B cell (primary cell): ENCODE measurements around the gene PHLPP1. TPM values are rescaled to one million over a fixed set of nuclear protein-coding genes. Genes with fewer than 3 reads are reported as not detected.

ENCODE experiments used
- ATAC-seq: fragments of 200-7000 bp; cut with Tn5 transposase; one replicate; pipeline ENCODE4 v1.10.0; 2021; ENCODE audit warnings: low read depth, mild to moderate bottlenecking, moderate number of reproducible peaks, moderate library complexity
- CTCF ChIA-PET: fragments of 350-600 bp; sonication (Branson Sonifier 250); formaldehyde crosslinking; loops from one replicate; lab custom pipeline; 2021; ENCODE audit warnings: antibody characterized with exemption, inconsistent platforms; lab: Charles Lee
- POLR2A ChIA-PET: fragments of 350-600 bp; sonication (Branson Sonifier 250); formaldehyde crosslinking; loops from one replicate; lab custom pipeline; 2021; ENCODE audit warnings: antibody characterized with exemption; lab: Charles Lee
- DNase-seq: peaks from one replicate; pipeline ENCODE4 v3.0.0; 2013
- H2AFZ ChIP-seq: 2 replicates; pipeline ENCODE4 v1.6.1; 2012; ENCODE audit warnings: mild to moderate bottlenecking, low read depth, low read length; ENCODE audit not compliant: insufficient read depth, poor library complexity, severe bottlenecking
- H3K27ac ChIP-seq, 2 donors: 1 replicate in 1 of 2; 2 replicates in 1 of 2; pipeline ENCODE4 v1.5.1; 2012 to 2013; ENCODE audit warnings: low read length in 2 of 2, mild to moderate bottlenecking in 2 of 2, moderate library complexity in 1 of 2
- H3K27me3 ChIP-seq, 4 experiments: fragments of 200-600 bp in 1 of 4; sonication (generic) in 1 of 4; replicated peaks in 1 of 4; 1 replicate in 2 of 4; 2 replicates in 2 of 4; pipeline versions ENCODE4 v1.6.1 to v1.7.0; 2013 to 2016; ENCODE audit warnings: low read length in 3 of 4, mild to moderate bottlenecking in 2 of 4, mixed read lengths in 1 of 4, moderate library complexity in 1 of 4; ENCODE audit not compliant: insufficient read depth in 4 of 4, control insufficient read depth in 3 of 4; ENCODE audit errors: control extremely low read depth in 1 of 4
- H3K36me3 ChIP-seq, 2 experiments: replicated peaks in 1 of 2; 1 replicate in 1 of 2; 2 replicates in 1 of 2; pipeline versions ENCODE4 v1.6.1 to v1.7.1; 2013; ENCODE audit warnings: low read length in 1 of 2; ENCODE audit not compliant: insufficient read depth in 2 of 2, control insufficient read depth in 1 of 2; ENCODE audit errors: control extremely low read depth in 1 of 2, extremely low read depth in 1 of 2
- H3K4me1 ChIP-seq, 2 donors: fragments of 200-600 bp in 1 of 2; sonication (generic) in 1 of 2; 1 replicate in 1 of 2; 2 replicates in 1 of 2; pipeline versions ENCODE4 v1.5.1 to v1.6.1; 2013 to 2017; ENCODE audit warnings: low read length in 2 of 2; ENCODE audit not compliant: control insufficient read depth in 2 of 2, insufficient read depth in 2 of 2
- H3K4me2 ChIP-seq: replicated peaks from 2 replicates; pipeline ENCODE3; 2012; ENCODE audit warnings: mild to moderate bottlenecking, low read depth, low read length; ENCODE audit not compliant: poor library complexity, severe bottlenecking
- H3K4me3 ChIP-seq, 5 experiments: fragments of 200-600 bp in 1 of 5; sonication (generic) in 1 of 5; 1 replicate in 3 of 5; 2 replicates in 2 of 5; pipeline versions ENCODE4 v1.5.1 to v1.7.0; 2011 to 2016; ENCODE audit warnings: low read length in 4 of 5, mild to moderate bottlenecking in 4 of 5, low read depth in 2 of 5, control low read depth in 1 of 5, moderate library complexity in 1 of 5; ENCODE audit not compliant: insufficient read depth in 1 of 5; ENCODE audit errors: control extremely low read depth in 1 of 5, extremely low read depth in 1 of 5
- H3K79me2 ChIP-seq: fragments of 200-600 bp; sonication (generic); one replicate; pipeline ENCODE4 v1.6.0; 2016; ENCODE audit warnings: low read length; ENCODE audit not compliant: control insufficient read depth, insufficient read depth
- H3K9ac ChIP-seq: fragments of 200-600 bp; sonication (generic); 2 replicates; pipeline ENCODE4 v1.6.1; 2017; ENCODE audit warnings: mild to moderate bottlenecking, low read length, moderate library complexity
- H3K9me3 ChIP-seq, 3 donors: one replicate each; pipeline versions ENCODE4 v1.6.1 to v1.7.1; 2013; ENCODE audit warnings: low read length in 2 of 3; ENCODE audit not compliant: control insufficient read depth in 2 of 3, insufficient read depth in 1 of 3; ENCODE audit errors: control extremely low read depth in 1 of 3
- H4K20me1 ChIP-seq: 2 replicates; pipeline ENCODE4 v1.6.0; 2012; ENCODE audit warnings: mild to moderate bottlenecking, low read length; ENCODE audit not compliant: insufficient read depth, control insufficient read depth, poor library complexity, severe bottlenecking
- H3K27ac Mint-ChIP-seq: one replicate; pipeline ENCODE4 v1.8.0; 2021; ENCODE audit warnings: mixed read lengths
- H3K27me3 Mint-ChIP-seq: one replicate; pipeline ENCODE4 v1.8.0; 2021; ENCODE audit warnings: mixed read lengths
- H3K4me1 Mint-ChIP-seq: one replicate; pipeline ENCODE4 v1.8.0; 2021; ENCODE audit warnings: mixed read lengths
- H3K4me3 Mint-ChIP-seq: one replicate; pipeline ENCODE4 v1.8.0; 2021; ENCODE audit warnings: mixed read lengths
- H3K9me3 Mint-ChIP-seq: one replicate; pipeline ENCODE4 v1.8.0; 2022; ENCODE audit warnings: mixed read lengths; ENCODE audit not compliant: insufficient read depth
- EZH2 ChIP-seq: IDR thresholded peaks from 2 replicates; pipeline ENCODE4 v1.6.1; 2012; ENCODE audit warnings: borderline replicate concordance, low read depth, mild to moderate bottlenecking, moderate library complexity, low read length; ENCODE audit not compliant: insufficient read depth, poor library complexity, severe bottlenecking
- WGBS: methylation state at CpG from one replicate; pipeline ENCODE4 v1.1.5; 2013; ENCODE audit warnings: missing lambda C conversion rate; ENCODE audit not compliant: insufficient coverage; 5-methylcytosine and 5-hydroxymethylcytosine counted together
- intact Hi-C: fragments of 100-400 bp; cut with micrococcal nuclease; formaldehyde crosslinking; loops from one replicate; pipeline ENCODE4 v1.10.0; 2022
- polyA plus RNA-seq: library from polyadenylated mRNA; depleted of rRNA; stranded (reverse); fragments of >200 nt; gene quantifications from 2 replicates; pipeline ENCODE4 v1.2.3, GENCODE V29; 2012
- total RNA-seq, 2 donors: library from RNA; stranded (reverse); fragments of 120-200 nt in 1 of 2; gene quantifications; 1 replicate in 1 of 2; 2 replicates in 1 of 2; pipeline versions ENCODE4 v1.2.3 to v1.2.4, GENCODE V29; 2013 to 2022
- TF ChIP-seq, protein P1 (sequence below): fragments of 200-600 bp; IDR thresholded peaks from one replicate; pipeline ENCODE4 v1.8.0; 2022; ENCODE audit warnings: antibody characterized with exemption, mild to moderate bottlenecking

The PHLPP1 gene
- total and polyA plus RNA-seq, 2 donors (not counting 1 experiment from before 2014, with no cell fraction given): 3.0 to 20.7 TPM

DNA sequence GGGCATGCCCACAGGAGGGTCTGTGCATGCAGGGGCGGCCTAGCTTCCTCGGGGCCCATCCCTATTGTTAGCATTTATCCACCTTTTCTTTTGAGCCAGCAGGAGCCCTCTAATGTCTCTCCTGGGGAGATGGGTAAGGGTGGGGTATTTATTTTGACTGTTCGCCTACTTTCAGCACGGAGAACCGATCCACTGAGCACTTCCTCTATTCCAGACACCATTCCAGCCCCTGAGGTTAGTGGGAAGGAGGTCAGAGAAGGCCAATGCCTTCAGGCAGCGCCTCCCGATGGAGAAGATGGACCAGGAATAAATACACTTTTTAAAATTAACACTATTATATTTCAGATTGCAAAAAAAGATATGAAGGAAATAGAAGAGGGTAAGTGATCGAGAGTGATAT, 276.0 kb downstream of the PHLPP1 start:
- CTCF ChIA-PET: no interaction called here
- no peaks in the 10 kb centered on the region for H3K9me3 Mint-ChIP-seq

GRCh38 chr18:62991959-62992358, 276.6 kb downstream of the PHLPP1 start:
- CTCF ChIA-PET: no interaction called here
- no peaks in the 10 kb centered on the region for H3K4me1 Mint-ChIP-seq

More for the DNA sequence above, 276.0 kb downstream of the PHLPP1 start:
- DNase-seq (no peak), ATAC-seq (no peak)
- Histone ChIP-seq H3K27me3 (peaks cover 0 to 3% (median 0%) of the 10 kb centered on the region in 4 experiments), H3K27ac (no peak overlapping the region), H2AFZ (no peak overlapping the region), H3K9me3 (no peaks in the 10 kb centered on the region), H3K79me2 (no peaks in the 10 kb centered on the region), H3K9ac (no peak overlapping the region), H3K36me3 (no peaks in the 10 kb centered on the region), H3K4me3 (no peak overlapping the region), H3K4me2 (no peak overlapping the region), H3K4me1 (no peaks in the 10 kb centered on the region), H4K20me1 (no peaks in the 10 kb centered on the region)
- H3K27me3 Mint-ChIP-seq: peaks cover 17% of the 10 kb centered on the region
- no peaks in the 10 kb centered on the region for H3K4me1 Mint-ChIP-seq
- TF ChIP-seq, protein P1, sequence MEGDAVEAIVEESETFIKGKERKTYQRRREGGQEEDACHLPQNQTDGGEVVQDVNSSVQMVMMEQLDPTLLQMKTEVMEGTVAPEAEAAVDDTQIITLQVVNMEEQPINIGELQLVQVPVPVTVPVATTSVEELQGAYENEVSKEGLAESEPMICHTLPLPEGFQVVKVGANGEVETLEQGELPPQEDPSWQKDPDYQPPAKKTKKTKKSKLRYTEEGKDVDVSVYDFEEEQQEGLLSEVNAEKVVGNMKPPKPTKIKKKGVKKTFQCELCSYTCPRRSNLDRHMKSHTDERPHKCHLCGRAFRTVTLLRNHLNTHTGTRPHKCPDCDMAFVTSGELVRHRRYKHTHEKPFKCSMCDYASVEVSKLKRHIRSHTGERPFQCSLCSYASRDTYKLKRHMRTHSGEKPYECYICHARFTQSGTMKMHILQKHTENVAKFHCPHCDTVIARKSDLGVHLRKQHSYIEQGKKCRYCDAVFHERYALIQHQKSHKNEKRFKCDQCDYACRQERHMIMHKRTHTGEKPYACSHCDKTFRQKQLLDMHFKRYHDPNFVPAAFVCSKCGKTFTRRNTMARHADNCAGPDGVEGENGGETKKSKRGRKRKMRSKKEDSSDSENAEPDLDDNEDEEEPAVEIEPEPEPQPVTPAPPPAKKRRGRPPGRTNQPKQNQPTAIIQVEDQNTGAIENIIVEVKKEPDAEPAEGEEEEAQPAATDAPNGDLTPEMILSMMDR: no peak
- no peak for TF ChIP-seq EZH2
- 100% methylated on average over 1 of the region's 8 CpGs for WGBS
- no peak overlapping the region for H3K4me3 Mint-ChIP-seq
- POLR2A ChIA-PET: no interaction called here
- no peak overlapping the region for H3K27ac Mint-ChIP-seq
- intact Hi-C loops: no loop called here

More at GRCh38 chr18:62991959-62992358, 276.6 kb downstream of the PHLPP1 start:
- Mint-ChIP-seq H3K9me3 (no peaks in the 10 kb centered on the region), H3K27me3 (peaks cover 17% of the 10 kb centered on the region), H3K4me3 (no peak overlapping the region), H3K27ac (no peak overlapping the region)
- Histone ChIP-seq H3K9me3 (no peaks in the 10 kb centered on the region), H3K36me3 (no peaks in the 10 kb centered on the region), H3K4me1 (no peaks in the 10 kb centered on the region), H3K4me3 (no peak overlapping the region), H2AFZ (no peak overlapping the region), H3K79me2 (no peaks in the 10 kb centered on the region), H3K27ac (no peak overlapping the region), H3K27me3 (peaks cover 0 to 3% (median 0%) of the 10 kb centered on the region in 4 experiments), H3K4me2 (no peak overlapping the region), H4K20me1 (no peaks in the 10 kb centered on the region), H3K9ac (no peak overlapping the region)
- POLR2A ChIA-PET: no interaction called here
- 92% methylated on average over 18 of the region's 18 CpGs for WGBS
- TF ChIP-seq EZH2: no peak
- TF ChIP-seq, protein P1: no peak
- DNase-seq (no peak), ATAC-seq (no peak)
- intact Hi-C loops: no loop called here
